Measurements from ENCODE around the gene KDELR3. TPM values are rescaled to one million over a fixed set of nuclear protein-coding genes. Genes with fewer than 3 reads are reported as not detected.

KDELR3 gene
- total and polyA plus RNA-seq, 2 of the 8 experiments (the other 6 are each of a cell fraction or from before 2014, with no cell fraction given), result 7.9 to 13.0 TPM

DNA sequence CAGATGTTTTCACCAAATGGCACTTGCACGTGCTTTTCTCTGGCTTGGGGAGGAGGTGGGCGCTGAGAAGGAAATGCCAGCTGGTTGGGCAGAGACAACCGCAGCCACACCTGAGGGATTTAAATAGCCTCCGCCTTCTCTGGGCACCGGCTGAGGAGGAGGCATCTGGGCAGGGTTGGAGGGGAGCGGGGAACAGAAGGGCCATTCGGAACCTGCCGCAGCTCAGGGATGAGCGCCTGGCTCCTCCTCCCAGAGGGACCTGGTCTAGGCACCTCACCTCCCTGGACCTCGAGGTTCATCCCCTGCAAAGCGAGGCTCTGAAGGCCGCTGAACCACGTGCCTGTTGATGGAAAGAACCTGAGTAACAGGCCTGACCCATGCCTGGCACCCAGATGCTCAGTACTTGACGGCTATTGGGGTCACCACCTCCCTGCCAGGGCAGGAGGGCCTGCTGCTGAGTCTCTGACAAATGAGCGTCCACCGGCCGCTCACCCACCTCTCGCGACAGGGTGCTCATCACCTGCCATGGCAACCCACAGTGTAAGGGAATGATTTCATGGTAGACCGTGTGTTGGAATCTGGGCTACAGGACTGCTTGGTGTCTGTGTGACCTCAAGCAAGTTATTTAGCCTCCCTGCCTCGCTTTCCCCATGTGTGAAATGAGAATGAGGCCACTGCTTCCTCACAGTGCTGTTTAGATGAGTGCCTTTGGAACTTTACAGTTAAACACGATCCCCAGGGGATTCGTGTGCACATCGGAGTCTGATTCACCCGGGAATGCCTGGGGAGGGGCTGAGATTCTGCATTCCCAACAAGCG is 2.0 kb upstream of the KDELR3 start:
- H2BK120ac ChIP-seq (replicated peaks; ENCODE audit: low read depth, low read length), result no peak overlapping the region
- H2BK20ac ChIP-seq (ENCODE audit: low read length), result no peak overlapping the region
- H3K4me3 ChIP-seq (ENCODE audit: extremely low read depth in 1 of 4, insufficient read depth in 2 of 4, low read depth in 3 of 4, low read length in 4 of 4), result no peak overlapping the region
- H4K5ac ChIP-seq (ENCODE audit: insufficient read length, low read depth, low read length), result no peak overlapping the region
- H4K8ac ChIP-seq (ENCODE audit: extremely low read depth, insufficient read depth, low read length), result no peak overlapping the region
- H3K56ac ChIP-seq (replicated peaks; ENCODE audit: insufficient read length, low read depth, low read length), result no peak overlapping the region
- H4K20me1 ChIP-seq (replicated peaks in 1 of 2; ENCODE audit: control insufficient read depth in 1 of 2, insufficient read depth in 2 of 2, low read length in 2 of 2), result no peaks in the 10 kb centered on the region
- 0 out of 2 replicates have a peak overlapping the region, but pooled peaks have one; percentile 41 for H2BK12ac ChIP-seq (ENCODE audit: low read depth, low read length)
- CTCF ChIA-PET (ENCODE audit: partially characterized antibody), result no interaction called here
- H3K9ac ChIP-seq (replicated peaks in 1 of 4; ENCODE audit: extremely low read depth in 1 of 4, low read depth in 3 of 4, low read length in 3 of 4), result no peak overlapping the region; a peak in 1 of 7 replicates
- H2BK15ac ChIP-seq (ENCODE audit: low read length), result no peak overlapping the region
- H3K23me2 ChIP-seq (ENCODE audit: low read depth, low read length), result peaks cover 9% of the 10 kb centered on the region; the same call in 1 of the 2 replicates
- no peaks in the 10 kb centered on the region for H3K9me3 ChIP-seq (ENCODE audit: insufficient read depth in 2 of 2, low read depth in 1 of 2, low read length in 1 of 2)
- H4K91ac ChIP-seq (replicated peaks; ENCODE audit: insufficient read length, low read length), result peak overlapping the region; percentile 62
- H3K4me2 ChIP-seq (ENCODE audit: insufficient read depth in 1 of 2, low read depth in 2 of 2, low read length in 2 of 2), result no peak overlapping the region
- H2BK5ac ChIP-seq (ENCODE audit: low read depth, low read length), result no peak overlapping the region
- no peak overlapping the region for H3K23ac ChIP-seq (ENCODE audit: insufficient read length)
- TF ChIP-seq SIX5 (IDR thresholded peaks at IDR 0.05; ENCODE audit: low read depth, low read length) (no peak), CTBP2 (IDR thresholded peaks at IDR 0.05; ENCODE audit: borderline replicate concordance, insufficient read depth, insufficient read length, low read length) (no peak), SIRT6 (IDR thresholded peaks at IDR 0.05; ENCODE audit: low read length) (no peak)
- TF ChIP-seq, protein P1, sequence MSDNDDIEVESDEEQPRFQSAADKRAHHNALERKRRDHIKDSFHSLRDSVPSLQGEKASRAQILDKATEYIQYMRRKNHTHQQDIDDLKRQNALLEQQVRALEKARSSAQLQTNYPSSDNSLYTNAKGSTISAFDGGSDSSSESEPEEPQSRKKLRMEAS (IDR thresholded peaks at IDR 0.05), result peak; percentile 35; the same call in 1 of the 2 replicates
- POLR2A ChIA-PET (ENCODE audit: partially characterized antibody), result interaction anchor here (1.7 to 40.8 kb wide), 2 partner anchors 24 to 67 kb away, joined by 5 to 1102 read pairs; no protein-coding TSS in a partner anchor
- FAIRE-seq, result no peak
- H3K18ac ChIP-seq (ENCODE audit: extremely low read depth, low read length), result no peak overlapping the region
- no peaks in the 10 kb centered on the region for H3K36me3 ChIP-seq (ENCODE audit: control insufficient read depth in 2 of 4, insufficient read depth in 4 of 4, low read length in 3 of 4)
- DNase-seq (ENCODE audit: low read depth in 1 of 2, low spot score in 2 of 2), result no peak
- peaks cover 0 to 40% (median 25%) of the 10 kb centered on the region in 4 experiments; a peak in 6 of 7 replicates for H3K27me3 ChIP-seq (replicated peaks in 1 of 4; ENCODE audit: control insufficient read depth in 3 of 4, extremely low read depth in 1 of 4, insufficient read depth in 3 of 4, low read length in 3 of 4)
- 84% methylated on average over 26 of the region's 26 CpGs; no CpG with 5 or more reads in 1 of the 2 experiments for WGBS, 2 experiments (ENCODE audit: extremely low coverage in 1 of 2, insufficient coverage in 1 of 2, insufficient read length in 1 of 2, insufficient replicate concordance in 2 of 2, low coverage in 1 of 2, low lambda C conversion rate in 2 of 2, missing lambda C conversion rate in 1 of 2)
- no peak overlapping the region for H2AK5ac ChIP-seq (ENCODE audit: low read depth, low read length)
- H3K4me1 ChIP-seq (replicated peaks in 1 of 4; ENCODE audit: control insufficient read depth in 3 of 4, insufficient read depth in 4 of 4, low read length in 3 of 4), result peaks cover 0 to 19% (median 14%) of the 10 kb centered on the region in 4 experiments; a peak in 6 of 7 replicates
- no peak overlapping the region for H2AFZ ChIP-seq (ENCODE audit: low read length)
- no peak overlapping the region for H3K4ac ChIP-seq (replicated peaks; ENCODE audit: insufficient read length, low read depth, low read length)
- H3K27ac ChIP-seq (ENCODE audit: low read depth, low read length), result no peak overlapping the region
- no peaks in the 10 kb centered on the region for H3K79me2 ChIP-seq (ENCODE audit: control insufficient read depth in 1 of 2, insufficient read depth in 2 of 2, low read length in 2 of 2)
- no peaks in the 10 kb centered on the region for H3K79me1 ChIP-seq (ENCODE audit: low read depth, low read length)
- no peak overlapping the region for H3K14ac ChIP-seq (ENCODE audit: insufficient read length)
